ENCODE data around the gene NTMT1. TPM values are rescaled to one million over a fixed set of nuclear protein-coding genes. Genes with fewer than 3 reads are reported as not detected.

Gene NTMT1
- total and polyA plus RNA-seq, 9 of the 15 experiments (the other 6 are each of a cell fraction or from before 2014, with no cell fraction given), result 42.1 to 116 (median 74.7) TPM

DNA sequence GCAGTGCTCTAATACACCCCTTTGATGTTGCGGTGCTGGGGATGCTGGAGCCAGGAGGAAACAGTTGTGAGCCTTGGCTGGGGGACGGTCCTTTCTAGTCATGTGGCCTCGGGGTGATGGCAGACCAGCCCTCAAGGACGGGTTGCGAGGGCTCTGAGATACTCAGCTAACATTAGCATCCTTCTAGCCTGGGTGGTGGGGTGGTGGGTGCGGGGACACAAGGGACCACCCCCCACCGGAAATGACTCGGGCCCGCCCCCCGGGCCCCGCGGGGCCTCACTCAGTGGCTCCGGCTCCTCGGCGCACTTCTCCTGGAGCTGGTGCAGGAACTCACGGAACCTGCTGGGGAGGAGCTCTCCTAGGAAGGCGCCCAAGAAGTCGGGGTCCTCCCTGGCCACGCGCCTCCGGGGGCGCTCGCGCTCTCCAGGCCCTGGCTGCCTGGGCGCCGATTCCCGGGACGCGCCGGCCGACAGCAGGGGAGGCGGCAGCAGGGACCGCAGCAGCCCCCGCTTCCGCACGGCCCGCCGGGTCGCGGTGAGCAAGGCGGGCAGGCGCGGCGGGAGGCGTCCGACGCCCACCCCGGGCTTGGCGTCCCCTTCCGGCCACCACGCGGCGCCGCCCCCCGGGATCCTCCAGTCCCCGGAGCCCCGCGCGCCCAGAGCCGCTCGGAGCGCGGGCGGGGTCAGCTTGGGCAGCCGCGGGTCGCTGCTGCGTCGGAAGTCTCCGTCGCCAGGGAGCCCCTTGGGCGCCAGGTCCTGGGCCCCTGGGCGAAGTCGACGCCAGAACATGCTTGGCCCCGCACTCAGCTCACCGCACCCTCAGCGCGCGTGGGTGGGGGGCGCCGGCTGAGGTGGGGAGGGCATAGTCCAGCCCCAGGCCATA lies 5.9 kb upstream of the NTMT1 start (continued):
- TF ChIP-seq ZNF57 (CRISPR knock-in tag; IDR thresholded peaks at IDR 0.05), result no peak
- TF ChIP-seq BRD4 (IDR thresholded peaks at IDR 0.05), result no peak
- TF ChIP-seq RFX7 (CRISPR knock-in tag; IDR thresholded peaks at IDR 0.05), result no peak
- TF ChIP-seq ARNT (IDR thresholded peaks at IDR 0.05), result no peak
- no peak for TF ChIP-seq CBX3 (IDR thresholded peaks at IDR 0.05; ENCODE audit: borderline replicate concordance in 1 of 2, low read length in 2 of 2)
- no peak for TF ChIP-seq BHLHE40 (IDR thresholded peaks at IDR 0.05; ENCODE audit: low read length)
- no peak for TF ChIP-seq GABPB2 (CRISPR knock-in tag; conservative IDR thresholded peaks at IDR 0.05)
- no peak for TF ChIP-seq PBX2 (CRISPR knock-in tag; IDR thresholded peaks at IDR 0.05; ENCODE audit: low read depth)
- no peak for TF ChIP-seq PBX2 (tag; conservative IDR thresholded peaks at IDR 0.05; ENCODE audit: low read depth)

All from K562 (cell line).